ENCODE results near the gene ASS1. TPM values are rescaled to one million over a fixed set of nuclear protein-coding genes. Genes with fewer than 3 reads are reported as not detected.

Gene ASS1
- total and polyA plus RNA-seq, 10 donors, result 15.4 to 37.4 (median 26.6) TPM

- Histone ChIP-seq H3K27ac (no peak overlapping the region), H3K9me3 (no peaks in the 10 kb centered on the region), H3K27me3 (replicated peaks in 1 of 7) (peaks cover 0 to 49% (median 0%) of the 10 kb centered on the region in 7 donors), H3K4me3 (no peak overlapping the region), H3K36me3 (no peaks in the 10 kb centered on the region), H3K4me1 (peaks cover 0 to 9% (median 5%) of the 10 kb centered on the region in 6 donors)
- no peak for DNase-seq
- intact Hi-C loops (cut with DNase I; ENCODE audit: low total_unique reads), result no loop called here
- WGBS, 5 donors, result 61 to 87% (median 77%) methylated on average over 5 to 10 of the region's 10 CpGs
- no peak for TF ChIP-seq POLR2A (IDR thresholded peaks at IDR 0.05)
- TF ChIP-seq, protein P1, sequence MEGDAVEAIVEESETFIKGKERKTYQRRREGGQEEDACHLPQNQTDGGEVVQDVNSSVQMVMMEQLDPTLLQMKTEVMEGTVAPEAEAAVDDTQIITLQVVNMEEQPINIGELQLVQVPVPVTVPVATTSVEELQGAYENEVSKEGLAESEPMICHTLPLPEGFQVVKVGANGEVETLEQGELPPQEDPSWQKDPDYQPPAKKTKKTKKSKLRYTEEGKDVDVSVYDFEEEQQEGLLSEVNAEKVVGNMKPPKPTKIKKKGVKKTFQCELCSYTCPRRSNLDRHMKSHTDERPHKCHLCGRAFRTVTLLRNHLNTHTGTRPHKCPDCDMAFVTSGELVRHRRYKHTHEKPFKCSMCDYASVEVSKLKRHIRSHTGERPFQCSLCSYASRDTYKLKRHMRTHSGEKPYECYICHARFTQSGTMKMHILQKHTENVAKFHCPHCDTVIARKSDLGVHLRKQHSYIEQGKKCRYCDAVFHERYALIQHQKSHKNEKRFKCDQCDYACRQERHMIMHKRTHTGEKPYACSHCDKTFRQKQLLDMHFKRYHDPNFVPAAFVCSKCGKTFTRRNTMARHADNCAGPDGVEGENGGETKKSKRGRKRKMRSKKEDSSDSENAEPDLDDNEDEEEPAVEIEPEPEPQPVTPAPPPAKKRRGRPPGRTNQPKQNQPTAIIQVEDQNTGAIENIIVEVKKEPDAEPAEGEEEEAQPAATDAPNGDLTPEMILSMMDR (IDR thresholded peaks at IDR 0.05 in 8 of 11, conservative IDR thresholded peaks at IDR 0.05 in 3 of 11), result no peak
- no peak for TF ChIP-seq POLR2AphosphoS5 (IDR thresholded peaks at IDR 0.05)
Measured at GRCh38 chr9:130422546-130422945, 22.2 kb upstream of the ASS1 start.

GRCh38 chr9:130423272-130423671, 21.5 kb upstream of the ASS1 start:
- H3K9me3 ChIP-seq, result no peaks in the 10 kb centered on the region

DNA sequence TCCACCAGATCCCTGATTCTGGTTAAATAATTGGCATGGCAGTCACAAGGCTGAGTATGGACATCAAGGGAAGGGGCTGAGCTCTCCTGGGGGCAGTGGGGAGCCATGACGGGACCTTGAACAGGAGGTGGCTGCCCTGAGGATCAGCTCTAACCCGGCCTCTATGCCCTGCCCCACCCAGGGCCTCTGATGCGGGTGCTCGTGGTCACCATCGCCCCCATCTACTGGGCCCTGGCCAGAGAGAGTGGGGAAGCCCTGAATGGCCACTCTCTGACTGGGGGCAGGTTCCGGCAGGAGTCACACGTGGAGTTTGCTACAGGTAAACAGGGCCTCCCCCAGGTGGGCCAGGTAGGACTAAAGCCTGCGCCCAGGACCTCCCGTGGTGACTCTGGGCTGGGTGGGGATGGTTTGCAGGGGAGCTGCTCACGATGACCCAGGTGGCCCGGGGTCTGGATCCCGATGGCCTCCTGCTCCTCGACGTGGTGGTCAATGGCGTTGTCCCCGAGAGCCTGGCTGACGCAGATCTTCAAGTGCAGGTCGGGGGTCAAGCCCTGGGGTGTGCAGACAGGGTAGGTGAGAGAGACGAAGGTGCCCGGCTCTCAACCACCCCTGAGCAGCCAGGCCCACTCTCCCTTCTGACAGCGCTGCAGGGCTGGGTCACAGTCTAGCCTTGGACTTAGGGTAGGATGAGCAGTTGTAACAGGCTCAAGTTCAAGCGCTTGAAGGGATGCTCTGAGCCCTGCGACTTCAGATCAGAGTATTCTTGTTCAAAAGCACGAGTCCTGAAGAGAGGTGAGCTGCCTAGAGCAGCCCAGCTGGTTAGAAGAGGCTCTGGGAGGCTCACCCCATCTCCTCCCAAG, 19.9 kb upstream of the ASS1 start:
- 84 to 91% (median 90%) methylated on average over 9 to 24 of the region's 24 CpGs for WGBS, 5 donors
- Histone ChIP-seq H3K27ac (no peak overlapping the region), H3K27me3 (replicated peaks in 1 of 7) (peaks cover 0 to 61% (median 0%) of the 10 kb centered on the region in 7 donors), H3K36me3 (no peaks in the 10 kb centered on the region), H3K4me1 (peaks cover 0 to 14% (median 7%) of the 10 kb centered on the region in 6 donors), H3K4me3 (no peak overlapping the region), H3K9me3 (peaks cover 0 to 2% (median 0%) of the 10 kb centered on the region in 8 donors)
- DNase-seq, result no peak
- intact Hi-C loops (cut with DNase I; ENCODE audit: low total_unique reads), result no loop called here
- TF ChIP-seq, protein P1 (IDR thresholded peaks at IDR 0.05 in 8 of 11, conservative IDR thresholded peaks at IDR 0.05 in 3 of 11), result no peak
- TF ChIP-seq POLR2AphosphoS5 (IDR thresholded peaks at IDR 0.05) (no peak), POLR2A (IDR thresholded peaks at IDR 0.05) (no peak)

More at GRCh38 chr9:130423272-130423671, 21.5 kb upstream of the ASS1 start:
- DNase-seq, result no peak
- intact Hi-C loops (cut with DNase I; ENCODE audit: low total_unique reads), result no loop called here
- Histone ChIP-seq H3K27ac (no peak overlapping the region), H3K36me3 (no peaks in the 10 kb centered on the region), H3K27me3 (replicated peaks in 1 of 7) (peaks cover 0 to 53% (median 0%) of the 10 kb centered on the region in 7 donors), H3K4me1 (peaks cover 0 to 14% (median 7%) of the 10 kb centered on the region in 6 donors), H3K4me3 (no peak overlapping the region)
- TF ChIP-seq POLR2A (IDR thresholded peaks at IDR 0.05) (no peak), POLR2AphosphoS5 (IDR thresholded peaks at IDR 0.05) (no peak)
- TF ChIP-seq, protein P1 (IDR thresholded peaks at IDR 0.05 in 8 of 11, conservative IDR thresholded peaks at IDR 0.05 in 3 of 11), result no peak
- 63 to 76% (median 73%) methylated on average over 8 of the region's 8 CpGs for WGBS, 5 donors

Measured in spleen (tissue), 11 donors.